NB4 (cell line): ENCODE measurements around the gene ZBTB20.

ENCODE experiments used
- POLR2A ChIP-seq: IDR thresholded peaks from 2 replicates; pipeline ENCODE4 v1.6.1; 2011; ENCODE audit warnings: mild to moderate bottlenecking; ENCODE audit not compliant: insufficient read length; ENCODE audit errors: extremely low read depth
- TF ChIP-seq, protein P1 (sequence below): IDR thresholded peaks from one replicate; pipeline ENCODE4 v1.5.1; 2012; ENCODE audit warnings: low read depth, low read length

- TF ChIP-seq, protein P1, sequence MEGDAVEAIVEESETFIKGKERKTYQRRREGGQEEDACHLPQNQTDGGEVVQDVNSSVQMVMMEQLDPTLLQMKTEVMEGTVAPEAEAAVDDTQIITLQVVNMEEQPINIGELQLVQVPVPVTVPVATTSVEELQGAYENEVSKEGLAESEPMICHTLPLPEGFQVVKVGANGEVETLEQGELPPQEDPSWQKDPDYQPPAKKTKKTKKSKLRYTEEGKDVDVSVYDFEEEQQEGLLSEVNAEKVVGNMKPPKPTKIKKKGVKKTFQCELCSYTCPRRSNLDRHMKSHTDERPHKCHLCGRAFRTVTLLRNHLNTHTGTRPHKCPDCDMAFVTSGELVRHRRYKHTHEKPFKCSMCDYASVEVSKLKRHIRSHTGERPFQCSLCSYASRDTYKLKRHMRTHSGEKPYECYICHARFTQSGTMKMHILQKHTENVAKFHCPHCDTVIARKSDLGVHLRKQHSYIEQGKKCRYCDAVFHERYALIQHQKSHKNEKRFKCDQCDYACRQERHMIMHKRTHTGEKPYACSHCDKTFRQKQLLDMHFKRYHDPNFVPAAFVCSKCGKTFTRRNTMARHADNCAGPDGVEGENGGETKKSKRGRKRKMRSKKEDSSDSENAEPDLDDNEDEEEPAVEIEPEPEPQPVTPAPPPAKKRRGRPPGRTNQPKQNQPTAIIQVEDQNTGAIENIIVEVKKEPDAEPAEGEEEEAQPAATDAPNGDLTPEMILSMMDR, result no peak
- TF ChIP-seq POLR2A, result no peak
Observed at GRCh38 chr3:114650808-114651207, 496.3 kb downstream of the ZBTB20 start.
